ENCODE results near the gene SLC35G3.

DNA sequence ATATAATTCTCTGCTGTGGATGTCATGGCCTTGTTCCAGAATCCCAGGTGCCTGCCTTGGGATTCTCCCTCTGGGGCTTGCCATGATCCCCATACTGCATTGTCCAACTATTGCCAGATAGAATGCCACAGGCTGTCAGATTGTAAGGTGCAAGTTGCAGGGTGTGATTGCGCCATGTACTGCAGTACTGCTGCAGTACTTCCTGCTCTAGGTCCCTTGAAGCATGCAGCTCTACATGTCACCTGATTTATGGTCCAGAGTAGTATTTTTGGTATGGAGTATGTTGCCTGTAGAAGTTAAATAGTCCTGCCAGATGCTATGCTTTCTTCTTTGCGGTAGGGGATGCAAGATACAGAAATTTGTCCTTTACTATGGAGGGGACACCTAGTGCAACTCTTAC is 41.7 kb upstream of the SLC35G3 start:
- TF ChIP-seq TAF1 (IDR thresholded peaks at IDR 0.05; ENCODE audit: borderline replicate concordance, low read depth, low read length) (no peak), JUND (IDR thresholded peaks at IDR 0.05) (no peak), EP300 (IDR thresholded peaks at IDR 0.05; ENCODE audit: borderline replicate concordance in 1 of 2, low read depth in 1 of 2, low read length in 1 of 2) (no peak)
